ENCODE results near the gene OPN3.

The OPN3 gene

DNA sequence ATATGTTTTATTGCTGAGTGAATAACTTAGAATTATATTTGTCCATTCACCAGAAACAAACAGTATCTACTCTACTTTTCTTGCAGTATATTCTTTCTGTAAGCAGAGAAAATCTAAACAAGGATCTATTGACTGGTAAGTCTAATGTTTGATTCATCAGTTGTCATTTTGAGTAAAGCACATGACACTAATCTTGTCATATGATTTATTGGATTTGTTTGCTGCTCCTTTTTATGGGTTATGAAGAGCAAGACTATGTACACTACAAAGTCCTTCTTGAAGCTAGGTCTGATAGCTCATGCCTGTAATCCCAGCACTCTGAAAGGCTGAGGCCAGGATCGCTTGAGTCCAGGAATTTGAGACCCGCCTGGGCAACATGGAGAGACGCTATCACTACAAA, 84.6 kb downstream of the OPN3 start:
- ChIA-PET POLR2A (no interaction called here), CTCF (interaction anchor here (1.0 to 2.3 kb wide), 4 partner anchors 9 to 23 kb away, joined by 3 to 10 read pairs (median 4); no protein-coding TSS in a partner anchor)

DNA sequence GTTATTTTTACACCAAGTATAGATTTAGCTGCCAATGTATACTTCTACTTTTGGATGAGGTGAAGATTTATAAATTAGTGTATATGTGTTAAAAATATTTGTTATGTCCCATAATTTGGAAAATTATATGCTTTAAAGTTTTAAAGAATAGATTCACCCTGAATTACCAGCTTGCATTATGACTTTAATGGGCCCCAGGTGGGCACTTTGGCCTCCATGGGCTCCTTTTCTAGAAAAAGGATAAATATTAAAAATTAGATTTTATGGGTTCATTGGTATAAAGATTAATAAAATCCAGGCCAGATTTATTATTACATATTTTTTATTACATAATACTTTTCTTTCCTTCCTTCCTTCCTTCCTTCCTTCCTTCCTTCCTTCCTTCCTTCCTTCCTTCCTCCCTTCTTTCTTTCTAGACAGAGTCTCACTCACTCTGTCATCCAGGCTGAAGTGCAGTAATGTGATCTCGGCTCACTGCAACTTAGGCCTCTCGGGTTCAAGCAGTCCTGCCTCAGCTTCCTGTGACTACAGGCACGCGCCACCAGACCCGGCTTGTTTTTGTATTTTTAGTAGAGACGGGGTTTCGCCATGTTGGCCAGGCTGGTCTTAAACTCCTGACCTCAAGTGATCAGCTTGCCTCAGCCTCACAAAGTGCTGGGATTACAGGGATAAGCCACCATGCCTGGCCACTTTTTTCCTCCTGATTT, 86.1 kb downstream of the OPN3 start:
- no peak for DNase-seq (ENCODE audit: extremely low spot score)
- POLR2A ChIA-PET, result no interaction called here
- CTCF ChIA-PET, result interaction anchor here (2.3 kb wide), 1 partner anchor 10 kb away, joined by 10 read pairs; no protein-coding TSS in a partner anchor
- TF ChIP-seq, protein P1, sequence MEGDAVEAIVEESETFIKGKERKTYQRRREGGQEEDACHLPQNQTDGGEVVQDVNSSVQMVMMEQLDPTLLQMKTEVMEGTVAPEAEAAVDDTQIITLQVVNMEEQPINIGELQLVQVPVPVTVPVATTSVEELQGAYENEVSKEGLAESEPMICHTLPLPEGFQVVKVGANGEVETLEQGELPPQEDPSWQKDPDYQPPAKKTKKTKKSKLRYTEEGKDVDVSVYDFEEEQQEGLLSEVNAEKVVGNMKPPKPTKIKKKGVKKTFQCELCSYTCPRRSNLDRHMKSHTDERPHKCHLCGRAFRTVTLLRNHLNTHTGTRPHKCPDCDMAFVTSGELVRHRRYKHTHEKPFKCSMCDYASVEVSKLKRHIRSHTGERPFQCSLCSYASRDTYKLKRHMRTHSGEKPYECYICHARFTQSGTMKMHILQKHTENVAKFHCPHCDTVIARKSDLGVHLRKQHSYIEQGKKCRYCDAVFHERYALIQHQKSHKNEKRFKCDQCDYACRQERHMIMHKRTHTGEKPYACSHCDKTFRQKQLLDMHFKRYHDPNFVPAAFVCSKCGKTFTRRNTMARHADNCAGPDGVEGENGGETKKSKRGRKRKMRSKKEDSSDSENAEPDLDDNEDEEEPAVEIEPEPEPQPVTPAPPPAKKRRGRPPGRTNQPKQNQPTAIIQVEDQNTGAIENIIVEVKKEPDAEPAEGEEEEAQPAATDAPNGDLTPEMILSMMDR (IDR thresholded peaks at IDR 0.05; ENCODE audit: control extremely low read depth, extremely low read depth, low read depth, missing control alignments), result no peak

More for the DNA sequence above, 84.6 kb downstream of the OPN3 start:
- TF ChIP-seq, protein P1 (IDR thresholded peaks at IDR 0.05; ENCODE audit: control extremely low read depth, extremely low read depth, low read depth, missing control alignments), result no peak
- DNase-seq (ENCODE audit: extremely low spot score), result no peak

DNA sequence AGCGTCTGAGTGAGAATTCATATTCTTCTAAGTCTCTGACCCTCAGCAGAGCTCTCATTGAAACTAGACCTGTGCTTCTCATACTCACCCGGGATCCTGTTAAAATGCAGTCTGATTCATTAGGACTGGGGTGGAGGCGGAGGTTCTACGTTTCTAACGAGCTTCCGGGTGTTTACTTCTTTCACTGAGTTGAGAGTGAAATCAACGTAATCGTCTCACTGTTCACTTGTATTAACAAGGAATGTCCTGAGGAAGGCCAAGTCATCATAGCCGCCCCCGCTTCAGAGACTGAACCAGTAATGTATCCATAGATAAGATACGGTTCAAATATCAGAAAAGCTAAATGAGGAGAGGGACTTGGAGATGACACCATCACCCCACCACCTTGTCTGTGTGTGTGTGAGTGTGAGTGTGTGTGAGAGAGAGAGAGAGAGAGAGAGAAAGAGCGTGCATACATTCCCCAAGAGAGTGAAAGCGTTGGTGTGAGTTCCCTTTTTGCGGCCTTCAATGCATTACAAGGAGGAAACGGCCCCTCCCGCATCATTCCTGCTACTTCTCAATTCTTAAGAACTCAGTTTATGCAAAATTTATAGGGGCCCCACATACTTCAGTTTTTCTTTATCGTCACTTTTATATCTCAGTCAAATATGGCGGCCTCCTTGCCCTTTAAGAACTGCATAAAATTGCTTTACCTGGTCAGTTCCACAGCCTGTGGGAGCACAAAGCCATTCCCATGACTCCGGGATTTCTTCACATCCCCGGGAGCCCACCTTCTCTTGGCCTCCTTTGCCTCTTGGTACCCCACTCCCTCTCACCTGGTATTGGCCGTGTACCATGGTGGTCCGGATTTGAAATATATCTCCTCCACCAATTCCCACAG, 88.2 kb downstream of the OPN3 start:
- TF ChIP-seq, protein P1 (IDR thresholded peaks at IDR 0.05; ENCODE audit: control extremely low read depth, extremely low read depth, low read depth, missing control alignments), result no peak
- DNase-seq (ENCODE audit: extremely low spot score), result peak; percentile 51
- ChIA-PET CTCF (interaction anchor here (1.0 to 2.7 kb wide), 6 partner anchors 10 to 113 kb away, joined by 3 to 14 read pairs (median 5); no protein-coding TSS in a partner anchor), POLR2A (no interaction called here)

DNA sequence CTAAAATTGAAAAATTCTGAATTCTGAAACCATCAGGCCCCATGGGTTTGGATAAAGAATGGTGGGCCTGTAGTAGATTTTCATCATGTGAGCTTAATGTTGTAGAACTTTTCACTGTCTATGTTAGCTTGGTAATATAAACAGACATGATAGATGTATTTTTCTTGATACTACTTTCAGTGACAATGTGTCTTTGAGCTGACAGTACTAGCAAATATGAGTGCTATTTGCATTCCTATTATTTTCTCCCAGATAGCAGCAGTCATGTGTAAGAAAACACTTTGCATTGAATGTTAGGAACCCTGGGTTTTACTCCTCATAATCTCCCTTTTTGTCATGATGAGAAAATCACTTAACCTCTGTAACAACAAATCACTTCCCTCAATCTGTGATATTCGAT, 89.9 kb downstream of the OPN3 start:
- TF ChIP-seq, protein P1 (IDR thresholded peaks at IDR 0.05; ENCODE audit: control extremely low read depth, extremely low read depth, low read depth, missing control alignments), result no peak
- ChIA-PET POLR2A (no interaction called here), CTCF (interaction anchor here (1.4 to 2.7 kb wide), 5 partner anchors 9 to 61 kb away, joined by 3 to 14 read pairs (median 6); no protein-coding TSS in a partner anchor)
- no peak for DNase-seq (ENCODE audit: extremely low spot score)

DNA sequence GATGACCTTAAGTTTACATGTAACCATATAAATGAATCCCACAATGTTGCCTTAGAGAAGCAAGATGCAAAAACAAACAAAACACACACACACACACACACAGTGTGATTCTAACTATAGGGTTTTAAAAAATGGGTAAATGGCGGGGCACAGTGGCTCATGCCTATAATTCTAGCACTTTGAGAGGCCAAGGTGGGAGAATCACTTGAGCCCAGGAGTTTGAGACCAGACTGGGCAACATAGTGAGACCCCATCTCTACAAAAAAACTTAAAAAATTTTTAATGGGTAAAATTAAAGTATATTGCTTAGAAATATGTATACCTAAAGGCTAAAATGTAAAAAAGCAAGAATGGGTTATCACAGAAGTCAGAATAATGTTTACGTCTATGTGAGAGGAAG, 92.2 kb downstream of the OPN3 start:
- POLR2A ChIA-PET, result no interaction called here

More for the DNA sequence above, 92.2 kb downstream of the OPN3 start:
- no peak for DNase-seq (ENCODE audit: extremely low spot score)
- CTCF ChIA-PET, result no interaction called here
- TF ChIP-seq, protein P1 (IDR thresholded peaks at IDR 0.05; ENCODE audit: control extremely low read depth, extremely low read depth, low read depth, missing control alignments), result no peak
